AG04450 (cell line): ENCODE results near the gene USP3. TPM values are rescaled to one million over a fixed set of nuclear protein-coding genes. Genes with fewer than 3 reads are reported as not detected.

Experiments
- CTCF ChIA-PET: fragments of 300-600, 350-600 bp; formaldehyde crosslinking; extraction: SDS; loops from one replicate; lab custom pipeline; 2022; ENCODE audit warnings: antibody characterized with exemption, inconsistent platforms; lab: Charles Lee
- POLR2A ChIA-PET: fragments of 350-600 bp; formaldehyde crosslinking; extraction: SDS; loops from one replicate; lab custom pipeline; 2021; ENCODE audit warnings: antibody characterized with exemption, inconsistent platforms; lab: Yijun Ruan, JAX
- DNase-seq: peaks from one replicate; pipeline ENCODE4 v3.0.0-alpha.2; 2011; ENCODE audit warnings: low read depth, low spot score
- H3K27ac ChIP-seq: one replicate; pipeline ENCODE4 v1.5.1; 2012; ENCODE audit warnings: low read depth, low read length, control low read depth
- H3K27me3 ChIP-seq: one replicate; pipeline ENCODE4 v1.6.0; 2012; ENCODE audit warnings: low read length; ENCODE audit not compliant: control insufficient read depth, insufficient read depth
- H3K4me3 ChIP-seq: 2 replicates; pipeline ENCODE4 v1.5.1; 2011; ENCODE audit warnings: mild to moderate bottlenecking, low read depth, low read length, control low read depth
- H3K9me3 ChIP-seq: 2 replicates; pipeline ENCODE4 v1.5.1; 2012; ENCODE audit warnings: low read length; ENCODE audit not compliant: control insufficient read depth, insufficient read depth
- CTCF ChIP-seq: IDR thresholded peaks from 2 replicates; pipeline ENCODE4 v1.5.1; 2011; ENCODE audit warnings: low read depth, low read length, control low read depth, inconsistent platforms
- polyA plus RNA-seq: library from polyadenylated mRNA; depleted of rRNA; stranded (reverse); fragments of >200 nt; gene quantifications from 2 replicates; pipeline ENCODE4 v1.2.3, GENCODE V29; 2011; rRNA removed

USP3 gene
- polyA plus RNA-seq, 1 experiment, result 30.7 TPM

GRCh38 chr15:63634154-63634553, 129.8 kb downstream of the USP3 start:
- DNase-seq, result no peak
- no peak overlapping the region for H3K27ac ChIP-seq
- H3K9me3 ChIP-seq, result no peaks in the 10 kb centered on the region
- H3K27me3 ChIP-seq, result no peaks in the 10 kb centered on the region
- ChIA-PET POLR2A (no interaction called here), CTCF (interaction anchor here (1.3 kb wide), 1 partner anchor 24 kb away, joined by 3 read pairs; no protein-coding TSS in a partner anchor)
- no peak for TF ChIP-seq CTCF
- no peak overlapping the region for H3K4me3 ChIP-seq

DNA sequence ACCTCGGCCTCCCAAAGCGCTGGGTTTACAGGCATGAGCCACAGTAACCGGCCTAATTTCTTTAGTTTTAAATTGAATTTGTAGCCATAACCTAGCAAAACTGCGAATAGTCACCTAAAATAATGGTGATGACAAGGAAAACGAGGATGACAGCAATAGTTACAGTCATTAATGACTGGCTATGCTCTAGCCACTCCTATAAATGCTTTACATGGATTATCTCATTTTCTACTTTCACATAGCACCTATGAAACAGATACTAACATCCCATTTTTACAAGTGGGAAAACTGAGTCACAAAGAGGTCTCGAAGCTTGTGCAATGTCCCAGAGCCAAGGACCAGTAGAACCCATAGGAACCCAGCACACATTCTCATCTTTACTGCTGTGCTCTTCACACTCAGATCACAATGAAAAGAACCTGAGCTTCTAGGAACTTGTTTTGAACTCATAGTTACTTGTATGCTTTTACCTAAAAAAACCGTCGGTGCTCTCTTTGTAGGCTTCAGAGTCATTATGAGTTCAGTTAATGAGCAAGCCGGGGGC, 132.2 kb downstream of the USP3 start:
- DNase-seq, result no peak
- H3K4me3 ChIP-seq, result no peak overlapping the region
- H3K27me3 ChIP-seq, result no peaks in the 10 kb centered on the region
- CTCF ChIA-PET, result interaction anchor here (0.6 kb wide), 1 partner anchor 149 kb away, joined by 3 read pairs; no protein-coding TSS in a partner anchor
- POLR2A ChIA-PET, result no interaction called here
- no peak overlapping the region for H3K27ac ChIP-seq
- no peak for TF ChIP-seq CTCF
- no peaks in the 10 kb centered on the region for H3K9me3 ChIP-seq

- ChIA-PET CTCF (no interaction called here), POLR2A (no interaction called here)
- no peak for DNase-seq
- Histone ChIP-seq H3K4me3 (no peak overlapping the region), H3K27ac (no peak overlapping the region), H3K9me3 (no peaks in the 10 kb centered on the region), H3K27me3 (no peaks in the 10 kb centered on the region)
- TF ChIP-seq CTCF, result no peak
Measured at GRCh38 chr15:63638839-63639238, 134.4 kb downstream of the USP3 start.

DNA sequence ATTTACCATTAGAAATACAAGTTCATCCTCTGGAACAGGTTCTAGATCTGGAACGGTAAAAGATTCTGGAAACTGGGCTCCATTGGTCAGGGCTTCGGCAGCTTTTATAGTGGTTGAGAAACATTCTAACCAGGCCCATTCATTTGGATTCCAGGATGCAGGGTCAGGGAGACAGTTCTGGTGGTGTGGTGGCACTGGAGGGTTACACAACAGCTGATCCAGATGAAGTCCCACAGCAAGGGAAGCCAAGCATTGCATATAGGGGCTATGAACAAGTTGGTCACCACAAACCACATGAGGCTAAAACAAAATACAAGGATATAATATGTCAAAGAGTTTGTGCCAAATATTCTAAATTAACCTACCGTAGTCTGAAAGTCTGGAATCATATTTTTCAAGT, 135.8 kb downstream of the USP3 start:
- ChIA-PET CTCF (no interaction called here), POLR2A (no interaction called here)
- Histone ChIP-seq H3K4me3 (no peak overlapping the region), H3K27ac (no peak overlapping the region), H3K9me3 (no peaks in the 10 kb centered on the region), H3K27me3 (no peaks in the 10 kb centered on the region)
- no peak for DNase-seq
- TF ChIP-seq CTCF, result no peak

Other genes starting within 250 kb of the USP3 start
- gene APH1B, start 227.0 kb upstream of the USP3 start, polyA plus RNA-seq, result 13.6 and 17.9 TPM in 2 replicates
- gene CA12, start 122.7 kb upstream of the USP3 start, polyA plus RNA-seq, result 55.5 and 61.4 TPM in 2 replicates
- 1.3 TPM in 2 replicates for gene FBXL22, start 92.8 kb downstream of the USP3 start, polyA plus RNA-seq